HFFc6 (cell line): ENCODE measurements around the gene SLC4A1. TPM values are rescaled to one million over a fixed set of nuclear protein-coding genes. Genes with fewer than 3 reads are reported as not detected.

Experiments
- DNase-seq: peaks from one replicate; pipeline ENCODE4 v3.0.0-alpha.2; 2018
- H3K27ac Mint-ChIP-seq: 2 replicates; pipeline ENCODE4 v1.8.0; 2020; ENCODE audit warnings: mild to moderate bottlenecking, mixed read lengths
- H3K27me3 Mint-ChIP-seq: 2 replicates; pipeline ENCODE4 v1.8.0; 2021; ENCODE audit warnings: mild to moderate bottlenecking, moderate library complexity, mixed read lengths; ENCODE audit not compliant: insufficient read depth
- H3K36me3 Mint-ChIP-seq: 2 replicates; pipeline ENCODE4 v1.8.0; 2021; ENCODE audit warnings: low read depth, mixed read lengths
- H3K4me1 Mint-ChIP-seq: 2 replicates; pipeline ENCODE4 v1.8.0; 2020; ENCODE audit warnings: low read depth, mixed read lengths
- H3K4me3 Mint-ChIP-seq: 2 replicates; pipeline ENCODE4 v1.8.0; 2020; ENCODE audit warnings: mild to moderate bottlenecking, moderate library complexity, mixed read lengths
- H3K9me3 Mint-ChIP-seq: 2 replicates; pipeline ENCODE4 v1.8.0; 2020; ENCODE audit warnings: mild to moderate bottlenecking, mixed read lengths
- long read RNA-seq: library from polyadenylated mRNA; unstranded; transcript quantifications from one replicate; pipeline ENCODE4 v2.0.0, GENCODE V29; 2019
- total RNA-seq, 6 experiments: library from RNA; stranded (reverse); fragmentation: NEBNext Ultra II Directional; extraction: Animal tissue kit (Norgen Biotek cat#: 25700); gene quantifications; 2 replicates in 1 of 6; 3 replicates in 5 of 6; pipeline ENCODE4 v1.2.3, GENCODE V29; 2021
- TF ChIP-seq, protein P1 (sequence below): fragments of 200-600 bp; sonication (generic); IDR thresholded peaks from 2 replicates; pipeline ENCODE4 v1.5.0; 2021; ENCODE audit warnings: antibody characterized with exemption, mild to moderate bottlenecking

Gene SLC4A1
- total RNA-seq, result not detected
- long read RNA-seq, result 0 reads

DNA sequence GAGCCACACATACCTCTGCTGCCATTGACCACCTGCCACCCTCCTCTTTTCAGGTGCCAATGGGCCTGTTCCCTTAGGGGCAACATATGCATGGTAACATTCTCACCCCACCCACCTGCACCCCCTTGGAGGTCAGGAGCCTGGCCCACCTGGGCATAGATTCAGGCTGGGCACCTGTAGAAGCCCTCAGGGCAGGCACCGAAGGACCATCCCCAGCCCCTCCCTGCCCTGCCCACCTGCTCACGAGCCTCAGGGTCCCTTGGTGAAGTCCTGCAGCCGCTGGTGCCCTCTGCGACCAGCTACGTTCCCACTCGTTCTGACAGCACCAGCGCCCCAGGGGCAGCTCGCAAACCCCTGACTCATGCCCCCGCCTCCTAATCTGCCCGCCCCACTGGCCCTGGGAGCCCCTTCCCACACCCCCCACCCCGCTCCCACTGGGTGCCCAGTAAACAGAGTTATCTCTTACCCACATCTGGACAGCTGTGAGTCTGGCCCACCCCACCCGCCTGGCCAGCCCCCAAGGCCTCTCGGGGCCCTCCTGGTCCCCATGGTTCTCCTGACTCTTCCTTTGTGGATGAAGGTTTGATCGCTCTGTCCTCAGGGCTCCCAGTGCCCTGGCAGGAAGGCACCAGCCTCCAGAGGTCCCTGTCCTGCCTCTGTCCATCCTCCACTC is at the start of gene SLC4A1:
SLC4A1 (minus strand) TSS at position 318 of the 673 bp plus-strand sequence. CDS start 5,269 bp downstream, outside the sequence.
- Mint-ChIP-seq H3K4me3 (no peak within 1 kb of the TSS), H3K9me3 (no peaks in the 10 kb centered on the region), H3K36me3 (no peaks in the 10 kb centered on the region), H3K27ac (no peak within 1 kb of the TSS), H3K4me1 (no peaks in the 10 kb centered on the region), H3K27me3 (peaks cover 29% of the 10 kb centered on the region)
- DNase-seq, result no peak
- TF ChIP-seq, protein P1, sequence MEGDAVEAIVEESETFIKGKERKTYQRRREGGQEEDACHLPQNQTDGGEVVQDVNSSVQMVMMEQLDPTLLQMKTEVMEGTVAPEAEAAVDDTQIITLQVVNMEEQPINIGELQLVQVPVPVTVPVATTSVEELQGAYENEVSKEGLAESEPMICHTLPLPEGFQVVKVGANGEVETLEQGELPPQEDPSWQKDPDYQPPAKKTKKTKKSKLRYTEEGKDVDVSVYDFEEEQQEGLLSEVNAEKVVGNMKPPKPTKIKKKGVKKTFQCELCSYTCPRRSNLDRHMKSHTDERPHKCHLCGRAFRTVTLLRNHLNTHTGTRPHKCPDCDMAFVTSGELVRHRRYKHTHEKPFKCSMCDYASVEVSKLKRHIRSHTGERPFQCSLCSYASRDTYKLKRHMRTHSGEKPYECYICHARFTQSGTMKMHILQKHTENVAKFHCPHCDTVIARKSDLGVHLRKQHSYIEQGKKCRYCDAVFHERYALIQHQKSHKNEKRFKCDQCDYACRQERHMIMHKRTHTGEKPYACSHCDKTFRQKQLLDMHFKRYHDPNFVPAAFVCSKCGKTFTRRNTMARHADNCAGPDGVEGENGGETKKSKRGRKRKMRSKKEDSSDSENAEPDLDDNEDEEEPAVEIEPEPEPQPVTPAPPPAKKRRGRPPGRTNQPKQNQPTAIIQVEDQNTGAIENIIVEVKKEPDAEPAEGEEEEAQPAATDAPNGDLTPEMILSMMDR, result no peak

GRCh38 chr17:44317545-44317944 is 49.6 kb upstream of the SLC4A1 start:
- TF ChIP-seq, protein P1, result no peak
- DNase-seq, result no peak
- Mint-ChIP-seq H3K4me3 (no peak overlapping the region), H3K36me3 (peaks cover 7% of the 10 kb centered on the region; the same call in 1 of the 2 replicates), H3K27me3 (peaks cover 41% of the 10 kb centered on the region), H3K27ac (no peak overlapping the region), H3K4me1 (no peaks in the 10 kb centered on the region), H3K9me3 (no peaks in the 10 kb centered on the region)

DNA sequence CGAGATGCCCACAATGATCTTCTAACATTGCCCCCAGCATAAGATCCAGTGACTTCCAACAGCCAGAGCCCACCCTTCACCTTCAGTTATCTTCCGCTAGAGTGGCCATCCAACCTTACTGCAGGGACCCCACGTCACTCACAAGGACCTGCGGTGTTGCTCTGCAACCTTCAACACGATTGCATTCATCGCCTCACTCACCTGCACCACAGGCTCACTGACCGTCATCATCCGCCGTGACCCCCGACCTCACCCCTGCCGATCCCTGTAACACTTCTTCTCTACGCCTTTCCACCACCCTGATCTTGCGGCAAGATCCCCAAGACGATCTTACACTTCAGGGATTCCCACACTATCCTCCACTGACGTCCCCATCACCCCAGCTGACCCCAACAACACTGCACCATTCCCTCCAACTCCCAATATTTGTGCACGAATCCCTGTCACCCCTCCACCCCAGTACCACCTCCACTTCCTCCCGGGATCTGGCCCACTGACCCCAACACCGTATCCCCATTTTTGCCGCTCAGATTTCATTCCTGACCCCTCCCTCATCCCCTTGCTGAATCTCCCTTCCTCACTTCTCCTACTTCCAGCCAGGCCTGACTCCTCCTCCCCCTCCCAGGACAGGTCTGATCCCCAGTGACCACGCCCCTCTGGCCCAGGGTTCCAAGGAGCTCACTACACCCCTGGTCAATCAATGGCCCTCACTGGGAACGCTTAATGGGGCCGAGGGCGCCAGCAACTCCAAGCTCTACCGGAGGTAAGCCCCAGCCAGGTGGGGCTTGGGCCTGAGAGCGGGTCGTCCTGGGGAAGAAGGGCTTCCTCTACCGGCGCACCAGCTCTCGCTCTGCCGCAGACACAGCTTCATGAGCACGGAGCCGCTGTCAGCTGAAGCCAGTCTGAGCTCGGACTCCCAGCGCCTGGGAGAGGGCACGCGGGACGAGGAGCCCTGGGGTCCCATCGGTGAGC is 48.1 kb upstream of the SLC4A1 start:
- H3K4me3 Mint-ChIP-seq, result peak overlapping the region; percentile 0; the same call in 1 of the 2 replicates
- no peak for DNase-seq

DNA sequence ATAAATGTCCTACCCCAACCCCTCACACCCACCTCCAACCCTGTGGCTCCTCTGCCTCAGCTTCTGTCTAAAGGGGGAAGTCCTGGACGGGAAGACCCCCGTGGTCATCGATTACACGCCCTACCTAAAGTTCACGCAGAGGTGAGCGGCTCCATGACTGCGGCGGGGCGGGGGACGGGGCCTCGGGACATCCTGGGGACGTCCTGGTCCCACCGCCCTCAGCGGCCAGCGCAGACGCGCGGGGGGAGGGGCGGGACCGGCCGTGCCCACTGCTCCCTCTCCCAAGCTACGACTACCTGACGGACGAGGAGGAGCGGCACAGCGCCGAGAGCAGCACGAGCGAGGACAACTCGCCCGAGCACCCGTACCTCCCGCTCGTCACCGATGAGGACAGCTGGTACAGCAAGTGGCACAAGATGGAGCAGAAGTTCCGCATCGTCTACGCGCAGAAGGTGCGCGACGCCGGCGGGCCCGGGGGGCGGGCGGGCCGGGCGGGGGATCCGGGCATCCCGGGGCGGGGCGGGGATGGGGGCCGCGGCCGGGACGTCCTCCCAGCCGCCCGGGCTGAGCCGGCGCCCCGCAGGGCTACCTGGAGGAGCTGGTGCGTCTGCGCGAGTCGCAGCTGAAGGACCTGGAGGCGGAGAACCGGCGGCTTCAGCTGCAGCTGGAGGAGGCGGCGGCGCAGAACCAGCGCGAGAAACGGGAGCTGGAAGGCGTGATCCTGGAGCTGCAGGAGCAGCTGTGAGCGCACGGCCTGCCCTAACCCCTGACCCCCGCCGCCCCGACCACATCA is 47.1 kb upstream of the SLC4A1 start:
- DNase-seq, result no peak
- H3K4me1 Mint-ChIP-seq, result no peaks in the 10 kb centered on the region
- peaks cover 7% of the 10 kb centered on the region; the same call in 1 of the 2 replicates for H3K36me3 Mint-ChIP-seq
- TF ChIP-seq, protein P1, result no peak
- no peaks in the 10 kb centered on the region for H3K9me3 Mint-ChIP-seq
- peak overlapping the region; percentile 0; the same call in 1 of the 2 replicates for H3K4me3 Mint-ChIP-seq
- H3K27me3 Mint-ChIP-seq, result peaks cover 47% of the 10 kb centered on the region
- no peak overlapping the region for H3K27ac Mint-ChIP-seq

More for the DNA sequence above, 48.1 kb upstream of the SLC4A1 start:
- H3K27me3 Mint-ChIP-seq, result peaks cover 44% of the 10 kb centered on the region
- H3K27ac Mint-ChIP-seq, result no peak overlapping the region
- no peaks in the 10 kb centered on the region for H3K9me3 Mint-ChIP-seq
- TF ChIP-seq, protein P1, result no peak
- peaks cover 7% of the 10 kb centered on the region; the same call in 1 of the 2 replicates for H3K36me3 Mint-ChIP-seq
- no peaks in the 10 kb centered on the region for H3K4me1 Mint-ChIP-seq

DNA sequence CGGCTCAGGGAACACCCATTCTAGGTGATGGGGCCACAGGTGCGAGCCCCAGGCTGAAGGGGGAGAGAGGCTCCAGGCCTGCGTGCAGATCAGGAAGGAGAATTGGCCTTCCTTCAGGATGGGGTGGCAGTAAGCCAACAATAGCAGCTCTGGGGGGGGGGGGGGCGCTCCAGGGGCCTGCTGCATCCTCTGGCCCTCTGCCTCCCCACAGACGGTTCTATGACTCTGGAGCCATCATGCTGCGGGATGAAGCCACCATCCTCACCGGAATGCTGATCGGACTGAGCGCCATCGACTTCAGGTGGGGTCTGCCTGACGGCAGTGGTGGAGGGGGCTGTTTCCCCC is 46.6 kb upstream of the SLC4A1 start:
- Mint-ChIP-seq H3K9me3 (no peaks in the 10 kb centered on the region), H3K27me3 (peaks cover 47% of the 10 kb centered on the region), H3K4me3 (no peak overlapping the region), H3K4me1 (no peaks in the 10 kb centered on the region), H3K36me3 (peaks cover 5% of the 10 kb centered on the region; the same call in 1 of the 2 replicates), H3K27ac (no peak overlapping the region)
- TF ChIP-seq, protein P1, result no peak
- no peak for DNase-seq
